GM12878 (cell line): ENCODE results near the gene XPO1. TPM values are rescaled to one million over a fixed set of nuclear protein-coding genes. Genes with fewer than 3 reads are reported as not detected.

Experiments
- ATF7 ChIP-seq: fragments of 450-650 bp; IDR thresholded peaks from 2 replicates; pipeline ENCODE4 v1.6.1; 2016; ENCODE audit warnings: low read depth, mild to moderate bottlenecking
- BACH1 ChIP-seq: fragments of 450-650 bp; IDR thresholded peaks from 2 replicates; pipeline ENCODE4 v1.6.1; 2017; ENCODE audit warnings: mild to moderate bottlenecking, borderline replicate concordance
- CHD1 ChIP-seq: IDR thresholded peaks from 2 replicates; pipeline ENCODE4 v1.6.1; 2012; ENCODE audit warnings: low read depth, low read length, improper control_type of control experiment
- CHD2 ChIP-seq: IDR thresholded peaks from 2 replicates; pipeline ENCODE4 v1.6.1; 2011; ENCODE audit warnings: low read depth, low read length, improper control_type of control experiment, borderline replicate concordance
- CUX1 ChIP-seq: IDR thresholded peaks from 2 replicates; pipeline ENCODE4 v1.6.1; 2012; ENCODE audit warnings: improper control_type of control experiment, low read depth, low read length; ENCODE audit not compliant: insufficient replicate concordance
- E2F4 ChIP-seq: IDR thresholded peaks from 2 replicates; pipeline ENCODE4 v1.6.1; 2012; ENCODE audit warnings: low read depth, low read length, improper control_type of control experiment
- ESRRA ChIP-seq: IDR thresholded peaks from 2 replicates; pipeline ENCODE4 v1.6.1; 2012; ENCODE audit warnings: mild to moderate bottlenecking, low read length, improper control_type of control experiment
- GABPA ChIP-seq: IDR thresholded peaks from 2 replicates; pipeline ENCODE4 v1.6.1; 2014; ENCODE audit warnings: antibody characterized with exemption, low read depth, mild to moderate bottlenecking, inconsistent platforms
- HDAC6 ChIP-seq: fragments of 200-600 bp; sonication (generic); IDR thresholded peaks from one replicate; pipeline ENCODE4 v1.8.0; 2017; ENCODE audit warnings: antibody characterized with exemption; ENCODE audit not compliant: unreplicated experiment
- LARP7 ChIP-seq: fragments of 450-650 bp; IDR thresholded peaks from 2 replicates; pipeline ENCODE4 v1.6.1; 2017; ENCODE audit warnings: mild to moderate bottlenecking
- MAX ChIP-seq: IDR thresholded peaks from 2 replicates; pipeline ENCODE4 v1.6.1; 2012; ENCODE audit warnings: low read depth, low read length, improper control_type of control experiment
- NBN ChIP-seq: fragments of 450-650 bp; IDR thresholded peaks from 2 replicates; pipeline ENCODE4 v1.6.1; 2016
- RCOR1 ChIP-seq: conservative IDR thresholded peaks from 2 replicates; pipeline ENCODE4 v1.6.1; 2012; ENCODE audit warnings: low read depth, low read length, improper control_type of control experiment
- RELB ChIP-seq: fragments of 450-650 bp; IDR thresholded peaks from 2 replicates; pipeline ENCODE4 v1.6.1; 2017; ENCODE audit warnings: low read depth, mild to moderate bottlenecking, moderate library complexity
- RFX5 ChIP-seq: IDR thresholded peaks from 2 replicates; pipeline ENCODE4 v1.6.1; 2011; ENCODE audit warnings: low read depth, low read length, improper control_type of control experiment
- SP1 ChIP-seq: IDR thresholded peaks from one replicate; pipeline ENCODE4 v1.6.1; 2011; ENCODE audit warnings: low read depth, low read length
- USF1 ChIP-seq: IDR thresholded peaks from 2 replicates; pipeline ENCODE4 v1.6.1; 2011; ENCODE audit warnings: borderline replicate concordance, low read depth, mild to moderate bottlenecking, moderate library complexity, mixed read lengths, low read length; ENCODE audit not compliant: insufficient read depth; ENCODE audit errors: extremely low read length
- YY1 ChIP-seq: IDR thresholded peaks from 2 replicates; pipeline ENCODE4 v1.6.1; 2011; ENCODE audit warnings: low read depth, mild to moderate bottlenecking, low read length
- ZNF207 ChIP-seq: fragments of 450-650 bp; IDR thresholded peaks from 2 replicates; pipeline ENCODE4 v1.6.1; 2014; ENCODE audit warnings: antibody characterized with exemption, mild to moderate bottlenecking, borderline replicate concordance
- ZZZ3 ChIP-seq: IDR thresholded peaks from 2 replicates; pipeline ENCODE4 v1.6.1; 2011; ENCODE audit warnings: low read depth; ENCODE audit not compliant: control insufficient read depth, insufficient read length
- polyA plus RNA-seq, 11 experiments: library from polyadenylated mRNA; depleted of rRNA in 4 of 11; unstranded in 6 of 11; stranded (reverse) in 5 of 11; fragments of >200 nt; fragmentation: Nextera tagmentation in 4 of 11; fragmentation: Illumina TruSeq in 1 of 11; extraction: Ambion mirVana in 4 of 11; extraction: Trizol in 1 of 11; gene quantifications; 1 replicate in 1 of 11; 2 replicates in 10 of 11; pipeline versions ENCODE4 v1.2.1 to v1.2.3, GENCODE V29; 2011 to 2016; ENCODE audit warnings: inconsistent platforms in 2 of 11, missing spikeins in 2 of 11, low read depth in 1 of 11
- total RNA-seq, 4 experiments: library from RNA; depleted of rRNA in 3 of 4; stranded (reverse); fragments of >200 nt in 3 of 4; fragmentation: Illumina TruSeq in 1 of 4; extraction: Trizol in 1 of 4; gene quantifications; 2 replicates each; pipeline versions ENCODE4 v1.2.1 to v1.2.3, GENCODE V29; 2013 to 2021

XPO1 gene
- total and polyA plus RNA-seq, 10 of the 15 experiments (the other 5 are each of a cell fraction or from before 2014, with no cell fraction given) = 57.3 to 216 (median 153) TPM

GRCh38 chr2:61538200-61538919 is at the start of gene XPO1 (continued):
- TF ChIP-seq MAX = peak; percentile 39; the same call in 1 of the 2 replicates
- peak; percentile 86 for TF ChIP-seq E2F4
- TF ChIP-seq LARP7 = peak; percentile 52; the same call in 1 of the 2 replicates
- no peak for TF ChIP-seq CUX1
- peak; percentile 63 for TF ChIP-seq RELB
- TF ChIP-seq ZZZ3 = no peak
- TF ChIP-seq SP1 = peak; percentile 96
- peak; percentile 88 for TF ChIP-seq BACH1
- peak; percentile 81 for TF ChIP-seq NBN
- peak; percentile 68; the same call in 1 of the 2 replicates for TF ChIP-seq ATF7
- no peak for TF ChIP-seq USF1
- no peak for TF ChIP-seq ESRRA
- no peak for TF ChIP-seq CHD1
- TF ChIP-seq CHD2 = peak; percentile 95
- 0 out of 2 replicates have a peak, but pooled peaks have one; percentile 8 for TF ChIP-seq GABPA
- TF ChIP-seq ZNF207 = peak; percentile 29
- no peak for TF ChIP-seq RCOR1
- peak; percentile 77; the same call in 1 of the 2 replicates for TF ChIP-seq RFX5
- TF ChIP-seq YY1 = peak; percentile 87
- TF ChIP-seq HDAC6 = no peak
